ENCODE results near the gene FAM3C. TPM values are rescaled to one million over a fixed set of nuclear protein-coding genes. Genes with fewer than 3 reads are reported as not detected.
A peak's percentile ranks its signal among the peaks of the same experiment; 100 is the strongest.

The FAM3C gene
- total and polyA plus RNA-seq, 2 experiments from 2014 or later, result 33.9 to 60.3 TPM

DNA sequence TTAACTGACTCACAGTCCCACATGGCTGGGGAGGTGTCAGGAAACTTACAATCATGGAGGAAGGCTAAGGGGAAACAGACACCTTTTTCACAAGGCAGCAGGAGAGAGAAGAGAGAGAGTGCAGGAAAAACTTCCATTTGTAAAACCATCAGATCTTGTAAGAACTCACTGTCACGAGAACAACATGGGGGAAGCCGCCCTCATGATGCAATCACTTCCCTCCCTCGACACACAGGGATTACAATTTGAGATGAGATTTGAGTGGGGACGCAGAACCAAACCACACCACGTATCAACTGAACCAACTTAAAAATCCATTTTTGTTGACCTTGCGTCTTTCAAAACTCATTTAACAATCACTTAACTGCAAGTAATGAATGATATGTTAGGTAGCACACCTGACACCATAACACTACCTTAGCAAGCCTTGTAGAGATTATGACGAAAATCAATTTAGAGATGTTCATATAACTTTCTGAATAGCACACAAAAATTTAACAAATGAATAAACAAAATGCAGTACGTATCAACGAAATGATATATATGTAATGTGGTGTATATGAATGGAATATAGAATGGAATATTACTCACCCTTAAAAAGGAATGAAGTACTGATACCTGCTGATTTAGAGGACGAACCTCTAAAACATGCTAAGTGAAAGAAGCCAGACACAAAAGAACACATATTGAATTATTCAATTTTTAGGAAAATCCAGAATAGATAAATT is 3.7 kb downstream of the FAM3C start:
- peaks cover 44% of the 10 kb centered on the region; the same call in 2 of the 3 replicates for H3K4me1 Mint-ChIP-seq
- Histone ChIP-seq H3K4me2 (no peak overlapping the region), H4K20me1 (replicated peaks; ENCODE audit: insufficient read depth) (0 out of 2 replicates have a peak, but pooled peaks cover 3% of the 10 kb centered on the region), H3K4me3 (no peak overlapping the region), H3F3A (replicated peaks; ENCODE audit: low read depth) (no peaks in the 10 kb centered on the region), H3K79me2 (replicated peaks; ENCODE audit: insufficient read depth) (peaks cover 79% of the 10 kb centered on the region), H3K36me3 (ENCODE audit: insufficient read depth) (0 out of 2 replicates have a peak, but pooled peaks cover 3% of the 10 kb centered on the region), H3K27me3 (ENCODE audit: insufficient read depth) (no peaks in the 10 kb centered on the region), H2AFZ (no peak overlapping the region), H3K27ac (ENCODE audit: low read depth) (no peak overlapping the region), H3K9me2 (ENCODE audit: insufficient read depth) (no peaks in the 10 kb centered on the region), H3K4me1 (ENCODE audit: insufficient read depth) (peaks cover 23% of the 10 kb centered on the region)
- H3K4me3 Mint-ChIP-seq, result no peak overlapping the region
- TF ChIP-seq EZH2 (IDR thresholded peaks at IDR 0.05; ENCODE audit: low read depth, unreplicated experiment) (no peak), POLR2AphosphoS5 (IDR thresholded peaks at IDR 0.05; ENCODE audit: low read depth) (no peak), ZNF114 (CRISPR knock-in tag; IDR thresholded peaks at IDR 0.05) (no peak), NANOG (IDR thresholded peaks at IDR 0.05; ENCODE audit: borderline replicate concordance) (no peak), CREB1 (CRISPR knock-in tag; IDR thresholded peaks at IDR 0.05; ENCODE audit: low read depth) (no peak), ZNF331 (CRISPR knock-in tag; IDR thresholded peaks at IDR 0.05; ENCODE audit: low read depth) (no peak), JUNB (IDR thresholded peaks at IDR 0.05; ENCODE audit: unreplicated experiment) (no peak), EZH2phosphoT487 (IDR thresholded peaks at IDR 0.05; ENCODE audit: unreplicated experiment) (no peak), STAT1 (IDR thresholded peaks at IDR 0.05; ENCODE audit: unreplicated experiment) (no peak)
- TF ChIP-seq, protein P1, sequence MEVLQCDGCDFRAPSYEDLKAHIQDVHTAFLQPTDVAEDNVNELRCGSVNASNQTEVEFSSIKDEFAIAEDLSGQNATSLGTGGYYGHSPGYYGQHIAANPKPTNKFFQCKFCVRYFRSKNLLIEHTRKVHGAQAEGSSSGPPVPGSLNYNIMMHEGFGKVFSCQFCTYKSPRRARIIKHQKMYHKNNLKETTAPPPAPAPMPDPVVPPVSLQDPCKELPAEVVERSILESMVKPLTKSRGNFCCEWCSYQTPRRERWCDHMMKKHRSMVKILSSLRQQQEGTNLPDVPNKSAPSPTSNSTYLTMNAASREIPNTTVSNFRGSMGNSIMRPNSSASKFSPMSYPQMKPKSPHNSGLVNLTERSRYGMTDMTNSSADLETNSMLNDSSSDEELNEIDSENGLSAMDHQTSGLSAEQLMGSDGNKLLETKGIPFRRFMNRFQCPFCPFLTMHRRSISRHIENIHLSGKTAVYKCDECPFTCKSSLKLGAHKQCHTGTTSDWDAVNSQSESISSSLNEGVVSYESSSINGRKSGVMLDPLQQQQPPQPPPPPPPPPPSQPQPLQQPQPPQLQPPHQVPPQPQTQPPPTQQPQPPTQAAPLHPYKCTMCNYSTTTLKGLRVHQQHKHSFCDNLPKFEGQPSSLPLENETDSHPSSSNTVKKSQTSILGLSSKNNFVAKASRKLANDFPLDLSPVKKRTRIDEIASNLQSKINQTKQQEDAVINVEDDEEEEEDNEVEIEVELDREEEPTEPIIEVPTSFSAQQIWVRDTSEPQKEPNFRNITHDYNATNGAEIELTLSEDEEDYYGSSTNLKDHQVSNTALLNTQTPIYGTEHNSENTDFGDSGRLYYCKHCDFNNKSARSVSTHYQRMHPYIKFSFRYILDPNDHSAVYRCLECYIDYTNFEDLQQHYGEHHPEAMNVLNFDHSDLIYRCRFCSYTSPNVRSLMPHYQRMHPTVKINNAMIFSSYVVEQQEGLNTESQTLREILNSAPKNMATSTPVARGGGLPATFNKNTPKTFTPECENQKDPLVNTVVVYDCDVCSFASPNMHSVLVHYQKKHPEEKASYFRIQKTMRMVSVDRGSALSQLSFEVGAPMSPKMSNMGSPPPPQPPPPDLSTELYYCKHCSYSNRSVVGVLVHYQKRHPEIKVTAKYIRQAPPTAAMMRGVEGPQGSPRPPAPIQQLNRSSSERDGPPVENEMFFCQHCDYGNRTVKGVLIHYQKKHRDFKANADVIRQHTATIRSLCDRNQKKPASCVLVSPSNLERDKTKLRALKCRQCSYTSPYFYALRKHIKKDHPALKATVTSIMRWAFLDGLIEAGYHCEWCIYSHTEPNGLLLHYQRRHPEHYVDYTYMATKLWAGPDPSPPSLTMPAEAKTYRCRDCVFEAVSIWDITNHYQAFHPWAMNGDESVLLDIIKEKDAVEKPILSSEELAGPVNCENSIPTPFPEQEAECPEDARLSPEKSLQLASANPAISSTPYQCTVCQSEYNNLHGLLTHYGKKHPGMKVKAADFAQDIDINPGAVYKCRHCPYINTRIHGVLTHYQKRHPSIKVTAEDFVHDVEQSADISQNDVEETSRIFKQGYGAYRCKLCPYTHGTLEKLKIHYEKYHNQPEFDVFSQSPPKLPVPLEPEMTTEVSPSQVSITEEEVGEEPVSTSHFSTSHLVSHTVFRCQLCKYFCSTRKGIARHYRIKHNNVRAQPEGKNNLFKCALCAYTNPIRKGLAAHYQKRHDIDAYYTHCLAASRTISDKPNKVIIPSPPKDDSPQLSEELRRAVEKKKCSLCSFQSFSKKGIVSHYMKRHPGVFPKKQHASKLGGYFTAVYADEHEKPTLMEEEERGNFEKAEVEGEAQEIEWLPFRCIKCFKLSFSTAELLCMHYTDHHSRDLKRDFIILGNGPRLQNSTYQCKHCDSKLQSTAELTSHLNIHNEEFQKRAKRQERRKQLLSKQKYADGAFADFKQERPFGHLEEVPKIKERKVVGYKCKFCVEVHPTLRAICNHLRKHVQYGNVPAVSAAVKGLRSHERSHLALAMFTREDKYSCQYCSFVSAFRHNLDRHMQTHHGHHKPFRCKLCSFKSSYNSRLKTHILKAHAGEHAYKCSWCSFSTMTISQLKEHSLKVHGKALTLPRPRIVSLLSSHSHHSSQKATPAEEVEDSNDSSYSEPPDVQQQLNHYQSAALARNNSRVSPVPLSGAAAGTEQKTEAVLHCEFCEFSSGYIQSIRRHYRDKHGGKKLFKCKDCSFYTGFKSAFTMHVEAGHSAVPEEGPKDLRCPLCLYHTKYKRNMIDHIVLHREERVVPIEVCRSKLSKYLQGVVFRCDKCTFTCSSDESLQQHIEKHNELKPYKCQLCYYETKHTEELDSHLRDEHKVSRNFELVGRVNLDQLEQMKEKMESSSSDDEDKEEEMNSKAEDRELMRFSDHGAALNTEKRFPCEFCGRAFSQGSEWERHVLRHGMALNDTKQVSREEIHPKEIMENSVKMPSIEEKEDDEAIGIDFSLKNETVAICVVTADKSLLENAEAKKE (CRISPR knock-in tag; IDR thresholded peaks at IDR 0.05), result no peak
- TF ChIP-seq, protein P2, sequence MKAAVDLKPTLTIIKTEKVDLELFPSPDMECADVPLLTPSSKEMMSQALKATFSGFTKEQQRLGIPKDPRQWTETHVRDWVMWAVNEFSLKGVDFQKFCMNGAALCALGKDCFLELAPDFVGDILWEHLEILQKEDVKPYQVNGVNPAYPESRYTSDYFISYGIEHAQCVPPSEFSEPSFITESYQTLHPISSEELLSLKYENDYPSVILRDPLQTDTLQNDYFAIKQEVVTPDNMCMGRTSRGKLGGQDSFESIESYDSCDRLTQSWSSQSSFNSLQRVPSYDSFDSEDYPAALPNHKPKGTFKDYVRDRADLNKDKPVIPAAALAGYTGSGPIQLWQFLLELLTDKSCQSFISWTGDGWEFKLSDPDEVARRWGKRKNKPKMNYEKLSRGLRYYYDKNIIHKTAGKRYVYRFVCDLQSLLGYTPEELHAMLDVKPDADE (IDR thresholded peaks at IDR 0.05), result no peak
- TF ChIP-seq, protein P3, sequence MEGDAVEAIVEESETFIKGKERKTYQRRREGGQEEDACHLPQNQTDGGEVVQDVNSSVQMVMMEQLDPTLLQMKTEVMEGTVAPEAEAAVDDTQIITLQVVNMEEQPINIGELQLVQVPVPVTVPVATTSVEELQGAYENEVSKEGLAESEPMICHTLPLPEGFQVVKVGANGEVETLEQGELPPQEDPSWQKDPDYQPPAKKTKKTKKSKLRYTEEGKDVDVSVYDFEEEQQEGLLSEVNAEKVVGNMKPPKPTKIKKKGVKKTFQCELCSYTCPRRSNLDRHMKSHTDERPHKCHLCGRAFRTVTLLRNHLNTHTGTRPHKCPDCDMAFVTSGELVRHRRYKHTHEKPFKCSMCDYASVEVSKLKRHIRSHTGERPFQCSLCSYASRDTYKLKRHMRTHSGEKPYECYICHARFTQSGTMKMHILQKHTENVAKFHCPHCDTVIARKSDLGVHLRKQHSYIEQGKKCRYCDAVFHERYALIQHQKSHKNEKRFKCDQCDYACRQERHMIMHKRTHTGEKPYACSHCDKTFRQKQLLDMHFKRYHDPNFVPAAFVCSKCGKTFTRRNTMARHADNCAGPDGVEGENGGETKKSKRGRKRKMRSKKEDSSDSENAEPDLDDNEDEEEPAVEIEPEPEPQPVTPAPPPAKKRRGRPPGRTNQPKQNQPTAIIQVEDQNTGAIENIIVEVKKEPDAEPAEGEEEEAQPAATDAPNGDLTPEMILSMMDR (conservative IDR thresholded peaks at IDR 0.05; ENCODE audit: low read depth in 2 of 2), result no peak
- TF ChIP-seq, protein P4, sequence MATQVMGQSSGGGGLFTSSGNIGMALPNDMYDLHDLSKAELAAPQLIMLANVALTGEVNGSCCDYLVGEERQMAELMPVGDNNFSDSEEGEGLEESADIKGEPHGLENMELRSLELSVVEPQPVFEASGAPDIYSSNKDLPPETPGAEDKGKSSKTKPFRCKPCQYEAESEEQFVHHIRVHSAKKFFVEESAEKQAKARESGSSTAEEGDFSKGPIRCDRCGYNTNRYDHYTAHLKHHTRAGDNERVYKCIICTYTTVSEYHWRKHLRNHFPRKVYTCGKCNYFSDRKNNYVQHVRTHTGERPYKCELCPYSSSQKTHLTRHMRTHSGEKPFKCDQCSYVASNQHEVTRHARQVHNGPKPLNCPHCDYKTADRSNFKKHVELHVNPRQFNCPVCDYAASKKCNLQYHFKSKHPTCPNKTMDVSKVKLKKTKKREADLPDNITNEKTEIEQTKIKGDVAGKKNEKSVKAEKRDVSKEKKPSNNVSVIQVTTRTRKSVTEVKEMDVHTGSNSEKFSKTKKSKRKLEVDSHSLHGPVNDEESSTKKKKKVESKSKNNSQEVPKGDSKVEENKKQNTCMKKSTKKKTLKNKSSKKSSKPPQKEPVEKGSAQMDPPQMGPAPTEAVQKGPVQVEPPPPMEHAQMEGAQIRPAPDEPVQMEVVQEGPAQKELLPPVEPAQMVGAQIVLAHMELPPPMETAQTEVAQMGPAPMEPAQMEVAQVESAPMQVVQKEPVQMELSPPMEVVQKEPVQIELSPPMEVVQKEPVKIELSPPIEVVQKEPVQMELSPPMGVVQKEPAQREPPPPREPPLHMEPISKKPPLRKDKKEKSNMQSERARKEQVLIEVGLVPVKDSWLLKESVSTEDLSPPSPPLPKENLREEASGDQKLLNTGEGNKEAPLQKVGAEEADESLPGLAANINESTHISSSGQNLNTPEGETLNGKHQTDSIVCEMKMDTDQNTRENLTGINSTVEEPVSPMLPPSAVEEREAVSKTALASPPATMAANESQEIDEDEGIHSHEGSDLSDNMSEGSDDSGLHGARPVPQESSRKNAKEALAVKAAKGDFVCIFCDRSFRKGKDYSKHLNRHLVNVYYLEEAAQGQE (IDR thresholded peaks at IDR 0.05; ENCODE audit: unreplicated experiment), result no peak
- no peaks in the 10 kb centered on the region for H3K9me3 Mint-ChIP-seq
- H3K36me3 Mint-ChIP-seq (ENCODE audit: low read depth), result peaks cover 20% of the 10 kb centered on the region
- H3K27ac Mint-ChIP-seq, result peak overlapping the region; percentile 11; the same call in 1 of the 2 replicates
- ATAC-seq (no peak), DNase-seq (ENCODE audit: low spot score) (no peak)
- H3K27me3 Mint-ChIP-seq (ENCODE audit: insufficient read depth, low read depth, poor library complexity), result peaks cover 2% of the 10 kb centered on the region

Measured in GM23338 (cell line).